AG04450 (cell line): ENCODE data around the gene APEH. TPM values are rescaled to one million over a fixed set of nuclear protein-coding genes. Genes with fewer than 3 reads are reported as not detected.

Source experiments
- CTCF ChIA-PET: fragments of 300-600, 350-600 bp; formaldehyde crosslinking; extraction: SDS; loops from one replicate; lab custom pipeline; 2022; ENCODE audit warnings: antibody characterized with exemption, inconsistent platforms; lab: Charles Lee
- POLR2A ChIA-PET: fragments of 350-600 bp; formaldehyde crosslinking; extraction: SDS; loops from one replicate; lab custom pipeline; 2021; ENCODE audit warnings: antibody characterized with exemption, inconsistent platforms; lab: Yijun Ruan, JAX
- DNase-seq: peaks from one replicate; pipeline ENCODE4 v3.0.0-alpha.2; 2011; ENCODE audit warnings: low read depth, low spot score
- H3K27ac ChIP-seq: one replicate; pipeline ENCODE4 v1.5.1; 2012; ENCODE audit warnings: low read depth, low read length, control low read depth
- H3K27me3 ChIP-seq: one replicate; pipeline ENCODE4 v1.6.0; 2012; ENCODE audit warnings: low read length; ENCODE audit not compliant: control insufficient read depth, insufficient read depth
- H3K4me3 ChIP-seq: 2 replicates; pipeline ENCODE4 v1.5.1; 2011; ENCODE audit warnings: mild to moderate bottlenecking, low read depth, low read length, control low read depth
- H3K9me3 ChIP-seq: 2 replicates; pipeline ENCODE4 v1.5.1; 2012; ENCODE audit warnings: low read length; ENCODE audit not compliant: control insufficient read depth, insufficient read depth
- polyA plus RNA-seq: library from polyadenylated mRNA; depleted of rRNA; stranded (reverse); fragments of >200 nt; gene quantifications from 2 replicates; pipeline ENCODE4 v1.2.3, GENCODE V29; 2011
- TF ChIP-seq, protein P1 (sequence below): IDR thresholded peaks from 2 replicates; pipeline ENCODE4 v1.5.1; 2011; ENCODE audit warnings: low read depth, low read length, control low read depth, inconsistent platforms

APEH gene
- polyA plus RNA-seq, 1 experiment: 85.3 TPM

DNA sequence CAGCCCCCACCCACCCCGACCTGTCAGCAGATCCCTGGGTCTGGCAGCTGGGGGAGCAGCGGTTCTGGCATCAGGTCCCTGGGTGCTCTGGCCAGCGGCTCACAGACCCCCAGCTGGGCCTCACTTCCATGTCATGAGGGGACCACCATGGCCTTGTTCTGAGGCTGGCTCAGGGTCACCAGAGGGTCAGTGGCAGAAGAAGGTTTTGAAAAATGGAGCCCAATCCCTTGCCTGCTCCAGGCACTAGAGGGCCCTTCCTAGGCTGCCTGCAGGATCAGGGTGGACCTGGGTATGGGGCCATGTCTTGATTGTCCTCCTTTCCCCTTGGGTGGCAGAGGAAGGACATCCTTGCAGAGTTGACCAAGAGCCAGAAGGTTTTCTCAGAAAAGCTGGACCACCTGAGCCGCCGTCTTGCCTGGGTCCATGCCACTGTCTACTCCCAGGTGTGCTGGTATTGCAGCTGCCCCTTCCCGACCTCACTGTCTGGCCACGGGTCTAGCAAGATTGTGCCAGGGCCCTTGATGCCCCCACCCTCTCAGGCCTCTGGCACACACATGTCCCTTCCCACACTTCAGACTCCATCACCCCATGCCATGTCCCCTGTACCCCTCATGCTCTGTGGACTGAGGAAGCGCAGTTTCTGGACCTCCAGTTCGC lies 32.4 kb downstream of the APEH start:
- Histone ChIP-seq H3K9me3 (no peaks in the 10 kb centered on the region), H3K27ac (no peak overlapping the region), H3K27me3 (no peaks in the 10 kb centered on the region), H3K4me3 (no peak overlapping the region)
- POLR2A ChIA-PET: no interaction called here
- no peak for DNase-seq
- TF ChIP-seq, protein P1, sequence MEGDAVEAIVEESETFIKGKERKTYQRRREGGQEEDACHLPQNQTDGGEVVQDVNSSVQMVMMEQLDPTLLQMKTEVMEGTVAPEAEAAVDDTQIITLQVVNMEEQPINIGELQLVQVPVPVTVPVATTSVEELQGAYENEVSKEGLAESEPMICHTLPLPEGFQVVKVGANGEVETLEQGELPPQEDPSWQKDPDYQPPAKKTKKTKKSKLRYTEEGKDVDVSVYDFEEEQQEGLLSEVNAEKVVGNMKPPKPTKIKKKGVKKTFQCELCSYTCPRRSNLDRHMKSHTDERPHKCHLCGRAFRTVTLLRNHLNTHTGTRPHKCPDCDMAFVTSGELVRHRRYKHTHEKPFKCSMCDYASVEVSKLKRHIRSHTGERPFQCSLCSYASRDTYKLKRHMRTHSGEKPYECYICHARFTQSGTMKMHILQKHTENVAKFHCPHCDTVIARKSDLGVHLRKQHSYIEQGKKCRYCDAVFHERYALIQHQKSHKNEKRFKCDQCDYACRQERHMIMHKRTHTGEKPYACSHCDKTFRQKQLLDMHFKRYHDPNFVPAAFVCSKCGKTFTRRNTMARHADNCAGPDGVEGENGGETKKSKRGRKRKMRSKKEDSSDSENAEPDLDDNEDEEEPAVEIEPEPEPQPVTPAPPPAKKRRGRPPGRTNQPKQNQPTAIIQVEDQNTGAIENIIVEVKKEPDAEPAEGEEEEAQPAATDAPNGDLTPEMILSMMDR: no peak
- CTCF ChIA-PET: no interaction called here

DNA sequence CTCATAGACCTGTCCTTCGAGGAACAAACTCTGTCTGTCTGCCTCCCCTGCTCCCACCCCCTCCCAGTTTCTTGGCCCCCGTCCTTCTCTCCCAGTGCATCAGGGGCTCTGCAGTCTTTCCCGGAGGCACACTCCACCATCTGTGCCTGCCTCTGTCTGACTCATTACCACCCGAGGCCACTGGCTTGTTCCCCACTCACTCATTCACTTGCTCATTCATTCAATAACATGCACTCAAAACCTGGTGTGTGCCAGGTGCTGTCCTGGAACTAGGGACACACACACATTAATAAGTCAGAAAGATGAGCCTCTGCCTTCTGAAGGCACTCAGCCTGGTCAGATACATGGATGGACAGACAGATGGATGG lies 32.9 kb downstream of the APEH start:
- TF ChIP-seq, protein P1: no peak
- no peak for DNase-seq
- Histone ChIP-seq H3K27me3 (no peaks in the 10 kb centered on the region), H3K9me3 (no peaks in the 10 kb centered on the region), H3K27ac (no peak overlapping the region), H3K4me3 (no peak overlapping the region)
- ChIA-PET POLR2A (no interaction called here), CTCF (no interaction called here)

DNA sequence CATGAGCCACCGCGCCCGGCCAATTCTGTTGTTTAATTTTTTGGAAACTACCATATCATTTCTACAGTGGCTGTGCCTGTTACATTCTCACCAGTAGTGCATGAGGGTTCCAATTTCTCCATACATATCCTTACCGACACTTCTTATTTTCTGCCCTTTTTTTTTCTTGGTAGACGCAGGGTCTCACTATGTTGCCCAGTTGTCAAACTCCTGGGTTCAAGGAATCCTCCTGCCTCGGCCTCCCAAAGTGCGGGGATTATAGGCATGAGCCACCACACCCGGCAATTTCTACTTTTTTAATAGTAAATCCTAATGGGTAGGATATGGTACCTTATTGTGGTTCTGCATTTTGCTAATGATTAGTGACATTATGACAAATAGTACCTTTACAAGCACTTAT lies 35.7 kb downstream of the APEH start:
- ChIA-PET POLR2A (no interaction called here), CTCF (no interaction called here)
- DNase-seq: no peak
- Histone ChIP-seq H3K27ac (no peak overlapping the region), H3K27me3 (no peaks in the 10 kb centered on the region), H3K4me3 (no peak overlapping the region), H3K9me3 (no peaks in the 10 kb centered on the region)
- TF ChIP-seq, protein P1: no peak

DNA sequence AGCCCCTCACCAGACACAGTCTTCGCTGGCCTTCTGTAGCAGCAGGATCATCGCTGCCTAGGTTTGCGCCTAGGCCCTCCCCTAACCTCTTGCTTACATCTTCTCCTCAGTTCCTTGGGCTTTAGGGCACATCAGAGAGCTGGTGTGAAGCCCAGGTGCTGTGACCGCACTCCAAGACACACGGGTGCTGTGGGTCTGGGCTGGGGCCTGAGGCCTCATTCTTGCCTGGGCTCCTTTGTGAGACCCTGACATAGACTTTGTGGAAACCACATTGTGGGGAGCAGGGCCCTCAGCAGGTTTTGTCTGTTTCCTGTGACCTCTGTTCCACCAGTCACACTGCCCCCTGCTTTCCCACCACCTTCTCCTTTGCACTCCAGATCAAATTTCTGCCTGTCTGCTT lies 37.3 kb downstream of the APEH start:
- ChIA-PET CTCF (interaction anchor here (1.2 kb wide), 1 partner anchor 172 kb away, joined by 3 read pairs; no protein-coding TSS in a partner anchor), POLR2A (interaction anchor here (1.4 kb wide), 1 partner anchor 9 kb away, joined by 5 read pairs; no protein-coding TSS in a partner anchor)
- Histone ChIP-seq H3K9me3 (no peaks in the 10 kb centered on the region), H3K27ac (no peak overlapping the region), H3K27me3 (no peaks in the 10 kb centered on the region), H3K4me3 (no peak overlapping the region)
- no peak for DNase-seq
- TF ChIP-seq, protein P1: no peak

DNA sequence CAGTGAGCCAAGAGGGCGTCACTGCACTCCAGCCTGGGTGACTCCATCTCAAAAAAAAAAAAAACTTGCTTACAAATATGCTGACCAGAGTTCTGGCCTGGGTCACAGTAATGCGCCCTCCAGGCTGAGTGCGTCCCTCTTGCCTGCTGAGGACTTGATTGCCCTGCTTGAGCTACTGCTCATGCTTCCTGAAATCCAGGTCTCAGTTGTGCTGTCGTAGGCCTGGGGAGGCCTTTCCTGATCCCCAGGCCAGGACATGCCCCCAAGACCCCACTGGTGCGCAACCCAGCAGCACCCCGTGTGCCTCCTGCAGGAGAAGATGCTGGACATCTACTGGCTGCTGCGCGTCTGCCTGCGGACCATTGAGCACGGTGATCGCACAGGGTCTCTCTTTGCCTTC lies 38.0 kb downstream of the APEH start:
- POLR2A ChIA-PET: interaction anchor here (1.4 kb wide), 1 partner anchor 10 kb away, joined by 5 read pairs; no protein-coding TSS in a partner anchor
- TF ChIP-seq, protein P1: no peak
- CTCF ChIA-PET: interaction anchor here (1.2 kb wide), 1 partner anchor 172 kb away, joined by 3 read pairs; no protein-coding TSS in a partner anchor

More for the DNA sequence above, 38.0 kb downstream of the APEH start:
- Histone ChIP-seq H3K27me3 (no peaks in the 10 kb centered on the region), H3K27ac (no peak overlapping the region), H3K4me3 (no peak overlapping the region), H3K9me3 (no peaks in the 10 kb centered on the region)
- no peak for DNase-seq
